ENCODE results near the gene MAST2.

Gene MAST2

GRCh38 chr1:45913183-45913683 lies 109.8 kb downstream of the MAST2 start:
- no peak overlapping the region for H3K4me3 ChIP-seq (ENCODE audit: low read depth, low read length)
- DNase-seq (ENCODE audit: low read depth) = no peak
- no peak for TF ChIP-seq CTCF (IDR thresholded peaks at IDR 0.05; ENCODE audit: low read depth, low read length)
- no peak for TF ChIP-seq POLR2A (IDR thresholded peaks at IDR 0.05; ENCODE audit: extremely low read depth, insufficient read length)
- no peak for TF ChIP-seq MYC (IDR thresholded peaks at IDR 0.05; ENCODE audit: low read depth, low read length)
- TF ChIP-seq MAX (IDR thresholded peaks at IDR 0.05; ENCODE audit: low read depth, low read length) = no peak

GRCh38 chr1:45913731-45914501 lies 110.5 kb downstream of the MAST2 start:
- TF ChIP-seq POLR2A (IDR thresholded peaks at IDR 0.05; ENCODE audit: extremely low read depth, insufficient read length) (no peak), MAX (IDR thresholded peaks at IDR 0.05; ENCODE audit: low read depth, low read length) (no peak), MYC (IDR thresholded peaks at IDR 0.05; ENCODE audit: low read depth, low read length) (no peak), CTCF (IDR thresholded peaks at IDR 0.05; ENCODE audit: low read depth, low read length) (no peak)
- DNase-seq (ENCODE audit: low read depth) = no peak
- H3K4me3 ChIP-seq (ENCODE audit: low read depth, low read length) = no peak overlapping the region

GRCh38 chr1:45914836-45915235 lies 111.4 kb downstream of the MAST2 start:
- TF ChIP-seq POLR2A (IDR thresholded peaks at IDR 0.05; ENCODE audit: extremely low read depth, insufficient read length) = no peak
- H3K4me3 ChIP-seq (ENCODE audit: low read depth, low read length) = no peak overlapping the region
- no peak for DNase-seq (ENCODE audit: low read depth)

- no peak for DNase-seq (ENCODE audit: low read depth)
- TF ChIP-seq POLR2A (IDR thresholded peaks at IDR 0.05; ENCODE audit: extremely low read depth, insufficient read length) (no peak), MYC (IDR thresholded peaks at IDR 0.05; ENCODE audit: low read depth, low read length) (no peak), CTCF (IDR thresholded peaks at IDR 0.05; ENCODE audit: low read depth, low read length) (no peak), MAX (IDR thresholded peaks at IDR 0.05; ENCODE audit: low read depth, low read length) (no peak)
These were observed 119.0 kb downstream of the MAST2 start for GRCh38 chr1:45922374-45922773.

GRCh38 chr1:45922813-45923212 lies 119.4 kb downstream of the MAST2 start:
- DNase-seq (ENCODE audit: low read depth) = no peak
- no peak for TF ChIP-seq MAX (IDR thresholded peaks at IDR 0.05; ENCODE audit: low read depth, low read length)
- no peak for TF ChIP-seq CTCF (IDR thresholded peaks at IDR 0.05; ENCODE audit: low read depth, low read length)
- TF ChIP-seq MYC (IDR thresholded peaks at IDR 0.05; ENCODE audit: low read depth, low read length) = no peak
- no peak for TF ChIP-seq POLR2A (IDR thresholded peaks at IDR 0.05; ENCODE audit: extremely low read depth, insufficient read length)
- no peak overlapping the region for H3K4me3 ChIP-seq (ENCODE audit: low read depth, low read length)

More at GRCh38 chr1:45922374-45922773, 119.0 kb downstream of the MAST2 start:
- no peak overlapping the region for H3K4me3 ChIP-seq (ENCODE audit: low read depth, low read length)

- DNase-seq (ENCODE audit: low read depth) = no peak
- no peak for TF ChIP-seq POLR2A (IDR thresholded peaks at IDR 0.05; ENCODE audit: extremely low read depth, insufficient read length)
- H3K4me3 ChIP-seq (ENCODE audit: low read depth, low read length) = no peak overlapping the region
These were observed 119.9 kb downstream of the MAST2 start for GRCh38 chr1:45923343-45923742.

- no peak overlapping the region for H3K4me3 ChIP-seq (ENCODE audit: low read depth, low read length)
- no peak for DNase-seq (ENCODE audit: low read depth)
- TF ChIP-seq POLR2A (IDR thresholded peaks at IDR 0.05; ENCODE audit: extremely low read depth, insufficient read length) (no peak), MAX (IDR thresholded peaks at IDR 0.05; ENCODE audit: low read depth, low read length) (no peak), MYC (IDR thresholded peaks at IDR 0.05; ENCODE audit: low read depth, low read length) (no peak), CTCF (IDR thresholded peaks at IDR 0.05; ENCODE audit: low read depth, low read length) (no peak)
These were observed 121.3 kb downstream of the MAST2 start for GRCh38 chr1:45924736-45925135.
